Measurements from ENCODE around the gene PAOX. TPM values are rescaled to one million over a fixed set of nuclear protein-coding genes. Genes with fewer than 3 reads are reported as not detected.

Gene PAOX
- total and polyA plus RNA-seq, 2 of the 13 experiments (the other 11 are each of a cell fraction or from before 2014, with no cell fraction given): 0.49 to 0.77 TPM

GRCh38 chr10:133359972-133360610 is 19.0 kb upstream of the PAOX start (continued):
- TF ChIP-seq ZBTB40 (IDR thresholded peaks at IDR 0.05): no peak
- no peak for TF ChIP-seq ZBTB40 (CRISPR knock-in tag; IDR thresholded peaks at IDR 0.05)
- 0 out of 2 replicates have a peak, but pooled peaks have one; percentile 48 for TF ChIP-seq MYPOP (CRISPR knock-in tag; IDR thresholded peaks at IDR 0.05)
- no peak for TF ChIP-seq ZNF720 (CRISPR knock-in tag; IDR thresholded peaks at IDR 0.05)
- TF ChIP-seq PHF21A (CRISPR knock-in tag; IDR thresholded peaks at IDR 0.05): peak; percentile 56; the same call in 1 of the 2 replicates
- TF ChIP-seq ZNF430 (CRISPR knock-in tag; IDR thresholded peaks at IDR 0.05): peak; percentile 59; the same call in 1 of the 2 replicates
- TF ChIP-seq LCORL (IDR thresholded peaks at IDR 0.05): no peak
- TF ChIP-seq LCORL (CRISPR knock-in tag; IDR thresholded peaks at IDR 0.05): peak; percentile 32; the same call in 1 of the 2 replicates
- 0 out of 2 replicates have a peak, but pooled peaks have one; percentile 11 for TF ChIP-seq ZNF609 (CRISPR knock-in tag; IDR thresholded peaks at IDR 0.05; ENCODE audit: borderline replicate concordance)
- TF ChIP-seq POLR2AphosphoS5 (IDR thresholded peaks at IDR 0.05; ENCODE audit: low read depth, low read length): no peak
- peak; percentile 15 for TF ChIP-seq CBX1 (IDR thresholded peaks at IDR 0.05; ENCODE audit: low read depth)
- TF ChIP-seq TSC22D2 (CRISPR knock-in tag; IDR thresholded peaks at IDR 0.05; ENCODE audit: borderline replicate concordance): 0 out of 2 replicates have a peak, but pooled peaks have one; percentile 17
- TF ChIP-seq NFIC (IDR thresholded peaks at IDR 0.05; ENCODE audit: low read length): peak; percentile 18; the same call in 1 of the 2 replicates
- TF ChIP-seq BHLHE40 (IDR thresholded peaks at IDR 0.05; ENCODE audit: low read length): 0 out of 2 replicates have a peak, but pooled peaks have one; percentile 1
- peak; percentile 40; the same call in 1 of the 2 replicates for TF ChIP-seq ZBTB7A (CRISPR knock-in tag; IDR thresholded peaks at IDR 0.05)

Measured in HepG2 (cell line).